HepG2 (cell line): ENCODE data around the gene SUSD3. TPM values are rescaled to one million over a fixed set of nuclear protein-coding genes. Genes with fewer than 3 reads are reported as not detected.

Experiments
- ARNT ChIP-seq: fragments of 450-650 bp; IDR thresholded peaks from 2 replicates; pipeline ENCODE4 v1.6.1; 2017
- ATF4 ChIP-seq, 2 experiments: fragments of 450-650 bp in 1 of 2; sonication (generic) in 1 of 2; formaldehyde crosslinking; IDR thresholded peaks; 2 replicates each; pipeline versions ENCODE4 v1.5.0 to v1.8.0; 2020 to 2022; ENCODE audit warnings: mild to moderate bottlenecking in 1 of 2, missing genetic modification reagents in 1 of 2
- ATF7-NPFF ChIP-seq: sonication (generic); formaldehyde crosslinking; IDR thresholded peaks from 2 replicates; pipeline ENCODE4 v1.8.1; 2023; ENCODE audit warnings: mild to moderate bottlenecking, low read depth, missing genetic modification reagents, moderate library complexity
- BHLHE40 ChIP-seq: IDR thresholded peaks from 2 replicates; pipeline ENCODE4 v1.6.1; 2011; ENCODE audit warnings: low read length, improper control_type of control experiment
- GATAD2A ChIP-seq: IDR thresholded peaks from 2 replicates; pipeline ENCODE4 v1.6.1; 2016
- HDAC6 ChIP-seq: fragments of 200-600 bp; sonication (generic); IDR thresholded peaks from 2 replicates; pipeline ENCODE4 v1.7.0; 2017; ENCODE audit warnings: mild to moderate bottlenecking, antibody characterized with exemption, low read length, low read depth
- HIVEP1 ChIP-seq: sonication (generic); formaldehyde crosslinking; IDR thresholded peaks from 2 replicates; pipeline ENCODE4 v1.4.0; 2020; ENCODE audit warnings: mild to moderate bottlenecking, missing genetic modification reagents
- HNF1B ChIP-seq: sonication (generic); formaldehyde crosslinking; IDR thresholded peaks from 2 replicates; pipeline ENCODE4 v1.5.1; 2020; ENCODE audit warnings: mild to moderate bottlenecking, moderate library complexity, missing genetic modification reagents
- NCOR1 ChIP-seq: fragments of 200-600 bp; sonication (generic); IDR thresholded peaks from 2 replicates; pipeline ENCODE4 v1.7.0; 2017; ENCODE audit warnings: antibody characterized with exemption, low read length, borderline replicate concordance
- PAWR ChIP-seq: sonication (generic); formaldehyde crosslinking; IDR thresholded peaks from 2 replicates; pipeline ENCODE4 v1.4.0; 2020; ENCODE audit warnings: missing genetic modification reagents, mild to moderate bottlenecking, borderline replicate concordance
- SAFB2 ChIP-seq: sonication (generic); formaldehyde crosslinking; IDR thresholded peaks from 2 replicates; pipeline ENCODE4 v1.5.1; 2020; ENCODE audit warnings: missing genetic modification reagents, low read depth, mild to moderate bottlenecking, borderline replicate concordance
- ZFP62 ChIP-seq: sonication (generic); formaldehyde crosslinking; IDR thresholded peaks from 2 replicates; pipeline ENCODE4 v1.4.0; 2020; ENCODE audit warnings: missing genetic modification reagents
- ZKSCAN5 ChIP-seq: sonication (generic); formaldehyde crosslinking; IDR thresholded peaks from 2 replicates; pipeline ENCODE4 v1.5.1; 2020; ENCODE audit warnings: mild to moderate bottlenecking, missing genetic modification reagents
- ZMYM4 ChIP-seq: sonication (generic); formaldehyde crosslinking; IDR thresholded peaks from 2 replicates; pipeline ENCODE4 v1.8.1; 2023; ENCODE audit warnings: mild to moderate bottlenecking, missing genetic modification reagents
- ZNF264 ChIP-seq: sonication (generic); formaldehyde crosslinking; IDR thresholded peaks from 2 replicates; pipeline ENCODE4 v1.4.0; 2020; ENCODE audit warnings: missing genetic modification reagents
- ZNF318 ChIP-seq: sonication (generic); formaldehyde crosslinking; IDR thresholded peaks from 2 replicates; pipeline ENCODE4 v1.4.0; 2020; ENCODE audit warnings: mild to moderate bottlenecking, missing genetic modification reagents
- ZNF331 ChIP-seq: sonication (generic); formaldehyde crosslinking; IDR thresholded peaks from 2 replicates; pipeline ENCODE4 v1.4.0; 2020; ENCODE audit warnings: missing genetic modification reagents
- ZNF343 ChIP-seq: sonication (generic); formaldehyde crosslinking; IDR thresholded peaks from 2 replicates; pipeline ENCODE4 v1.4.0; 2020; ENCODE audit warnings: mild to moderate bottlenecking, missing genetic modification reagents
- ZNF547 ChIP-seq: sonication (generic); formaldehyde crosslinking; IDR thresholded peaks from 2 replicates; pipeline ENCODE4 v1.5.1; 2020; ENCODE audit warnings: mild to moderate bottlenecking, missing genetic modification reagents
- ZNF883 ChIP-seq: sonication (generic); formaldehyde crosslinking; IDR thresholded peaks from 2 replicates; pipeline ENCODE4 v1.5.1; 2020; ENCODE audit warnings: mild to moderate bottlenecking, missing genetic modification reagents; ENCODE audit errors: not compliant biosample characterization
- polyA plus RNA-seq, 8 experiments: library from polyadenylated mRNA; depleted of rRNA in 3 of 8; stranded (reverse) in 7 of 8; unstranded in 1 of 8; fragments of >200 nt; fragmentation: Illumina TruSeq in 4 of 8; extraction: Trizol in 4 of 8; gene quantifications; 2 replicates each; pipeline versions ENCODE4 v1.2.1 to v1.2.3, GENCODE V29; 2011 to 2016; ENCODE audit warnings: low read depth in 4 of 8, missing spikeins in 1 of 8, mixed read lengths in 1 of 8; ENCODE audit not compliant: insufficient read depth in 1 of 8
- total RNA-seq, 5 experiments: library from RNA; depleted of rRNA; stranded (reverse); fragments of >200 nt; fragmentation: Illumina TruSeq; extraction: Trizol; gene quantifications; 2 replicates each; pipeline ENCODE4 v1.2.3, GENCODE V29; 2016; ENCODE audit warnings: low read depth in 1 of 5

The SUSD3 gene
- total and polyA plus RNA-seq, 2 of the 13 experiments (the other 11 are each of a cell fraction or from before 2014, with no cell fraction given), result 7.0 to 9.1 TPM

GRCh38 chr9:93126825-93127368 is 68.4 kb downstream of the SUSD3 start (continued):
- TF ChIP-seq HNF1B (CRISPR knock-in tag), result peak; percentile 68; the same call in 1 of the 2 replicates
- no peak for TF ChIP-seq SAFB2 (CRISPR knock-in tag)
- no peak for TF ChIP-seq PAWR (CRISPR knock-in tag)
- TF ChIP-seq HIVEP1, result peak; percentile 15; the same call in 1 of the 2 replicates
- no peak for TF ChIP-seq HDAC6
- no peak for TF ChIP-seq ARNT
- no peak for TF ChIP-seq ZFP62 (CRISPR knock-in tag)
- peak; percentile 45; the same call in 1 of the 2 replicates for TF ChIP-seq NCOR1
- TF ChIP-seq ZNF264 (CRISPR knock-in tag), result no peak
- TF ChIP-seq ZNF343, result 0 out of 2 replicates have a peak, but pooled peaks have one; percentile 20
- no peak for TF ChIP-seq ZKSCAN5 (CRISPR knock-in tag)
- 0 out of 2 replicates have a peak, but pooled peaks have one; percentile 29 for TF ChIP-seq GATAD2A (CRISPR knock-in tag)
- TF ChIP-seq ATF7-NPFF, result no peak
- no peak for TF ChIP-seq ZNF547 (CRISPR knock-in tag)
- TF ChIP-seq ZNF883 (CRISPR knock-in tag), result peak; percentile 53
- no peak for TF ChIP-seq BHLHE40
- TF ChIP-seq ATF4 (CRISPR knock-in tag; IDR thresholded peaks at IDR 0.05), result no peak
- TF ChIP-seq ZNF318, result no peak
- no peak for TF ChIP-seq ZNF331 (CRISPR knock-in tag)
- TF ChIP-seq ZMYM4, result peak; percentile 19; the same call in 1 of the 2 replicates
